GM23338 (cell line): Measurements from ENCODE around the gene IMPACT.

Source experiments
- CTCF ChIP-seq, 2 experiments: fragments of 200-600 bp in 1 of 2; sonication (generic) in 1 of 2; conservative IDR thresholded peaks; 2 replicates each; pipeline versions ENCODE4 v1.5.1 to v1.6.1; 2016 to 2017; ENCODE audit warnings: antibody characterized with exemption in 2 of 2, low read depth in 2 of 2, mild to moderate bottlenecking in 2 of 2, moderate library complexity in 1 of 2
- EZH2 ChIP-seq: fragments of 200-600 bp; sonication (generic); IDR thresholded peaks from one replicate; pipeline ENCODE4 v1.8.0; 2017; ENCODE audit warnings: antibody characterized with exemption, mild to moderate bottlenecking, low read depth; ENCODE audit not compliant: unreplicated experiment
- JUNB ChIP-seq: IDR thresholded peaks from one replicate; pipeline ENCODE4 v1.6.1; 2016; ENCODE audit warnings: antibody characterized with exemption; ENCODE audit not compliant: unreplicated experiment
- POLR2AphosphoS5 ChIP-seq: IDR thresholded peaks from 2 replicates; pipeline ENCODE4 v1.6.1; 2016; ENCODE audit warnings: antibody characterized with exemption, low read depth
- REST ChIP-seq: IDR thresholded peaks from one replicate; pipeline ENCODE4 v1.6.1; 2018; ENCODE audit warnings: antibody characterized with exemption; ENCODE audit not compliant: unreplicated experiment
- STAT1 ChIP-seq: IDR thresholded peaks from one replicate; pipeline ENCODE4 v1.6.1; 2016; ENCODE audit warnings: antibody characterized with exemption; ENCODE audit not compliant: unreplicated experiment

- TF ChIP-seq JUNB: no peak
- no peak for TF ChIP-seq CTCF (conservative IDR thresholded peaks at IDR 0.05; ENCODE audit: low read depth in 2 of 2)
- no peak for TF ChIP-seq STAT1
- no peak for TF ChIP-seq EZH2
- no peak for TF ChIP-seq REST
- TF ChIP-seq POLR2AphosphoS5: no peak
Measured at GRCh38 chr18:24446453-24446852, 20.0 kb downstream of the IMPACT start.
